Measurements from ENCODE around the gene STRAP.

STRAP gene

DNA sequence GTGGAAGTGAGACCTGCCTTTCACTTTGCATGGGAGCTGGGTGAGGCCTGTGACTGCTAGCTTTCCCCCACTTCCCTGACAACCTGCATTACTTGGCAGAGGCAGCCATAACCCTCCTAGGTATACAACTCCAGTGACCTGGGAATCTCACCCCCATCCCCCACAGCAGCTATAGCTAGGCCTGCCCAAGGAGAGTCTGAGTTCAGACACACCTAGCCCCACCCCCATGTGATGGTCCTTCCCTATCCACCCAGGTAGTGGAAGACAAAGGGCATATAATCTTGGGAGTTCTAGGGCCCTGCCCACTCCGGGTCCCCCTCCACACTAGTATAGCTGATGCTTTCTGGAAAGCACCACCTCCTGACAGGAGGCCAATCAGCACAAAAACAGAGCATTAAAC lies 6.3 kb upstream of the STRAP start:
- TF ChIP-seq, protein P1, sequence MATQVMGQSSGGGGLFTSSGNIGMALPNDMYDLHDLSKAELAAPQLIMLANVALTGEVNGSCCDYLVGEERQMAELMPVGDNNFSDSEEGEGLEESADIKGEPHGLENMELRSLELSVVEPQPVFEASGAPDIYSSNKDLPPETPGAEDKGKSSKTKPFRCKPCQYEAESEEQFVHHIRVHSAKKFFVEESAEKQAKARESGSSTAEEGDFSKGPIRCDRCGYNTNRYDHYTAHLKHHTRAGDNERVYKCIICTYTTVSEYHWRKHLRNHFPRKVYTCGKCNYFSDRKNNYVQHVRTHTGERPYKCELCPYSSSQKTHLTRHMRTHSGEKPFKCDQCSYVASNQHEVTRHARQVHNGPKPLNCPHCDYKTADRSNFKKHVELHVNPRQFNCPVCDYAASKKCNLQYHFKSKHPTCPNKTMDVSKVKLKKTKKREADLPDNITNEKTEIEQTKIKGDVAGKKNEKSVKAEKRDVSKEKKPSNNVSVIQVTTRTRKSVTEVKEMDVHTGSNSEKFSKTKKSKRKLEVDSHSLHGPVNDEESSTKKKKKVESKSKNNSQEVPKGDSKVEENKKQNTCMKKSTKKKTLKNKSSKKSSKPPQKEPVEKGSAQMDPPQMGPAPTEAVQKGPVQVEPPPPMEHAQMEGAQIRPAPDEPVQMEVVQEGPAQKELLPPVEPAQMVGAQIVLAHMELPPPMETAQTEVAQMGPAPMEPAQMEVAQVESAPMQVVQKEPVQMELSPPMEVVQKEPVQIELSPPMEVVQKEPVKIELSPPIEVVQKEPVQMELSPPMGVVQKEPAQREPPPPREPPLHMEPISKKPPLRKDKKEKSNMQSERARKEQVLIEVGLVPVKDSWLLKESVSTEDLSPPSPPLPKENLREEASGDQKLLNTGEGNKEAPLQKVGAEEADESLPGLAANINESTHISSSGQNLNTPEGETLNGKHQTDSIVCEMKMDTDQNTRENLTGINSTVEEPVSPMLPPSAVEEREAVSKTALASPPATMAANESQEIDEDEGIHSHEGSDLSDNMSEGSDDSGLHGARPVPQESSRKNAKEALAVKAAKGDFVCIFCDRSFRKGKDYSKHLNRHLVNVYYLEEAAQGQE (IDR thresholded peaks at IDR 0.05; ENCODE audit: insufficient read depth in 1 of 2, low read depth in 2 of 2, low read length in 2 of 2), result no peak
- no peak for TF ChIP-seq POLR2AphosphoS5 (IDR thresholded peaks at IDR 0.05; ENCODE audit: low read depth, low read length)
- no peak for TF ChIP-seq SIN3A (IDR thresholded peaks at IDR 0.05; ENCODE audit: borderline replicate concordance, insufficient read depth, low read length)
- no peak for TF ChIP-seq TAF1 (IDR thresholded peaks at IDR 0.05; ENCODE audit: borderline replicate concordance, insufficient read depth, low read length)
- no peak for TF ChIP-seq FOXP2 (optimal IDR thresholded peaks at IDR 0.05; ENCODE audit: borderline replicate concordance, extremely low read depth, extremely low read length, insufficient read depth)

DNA sequence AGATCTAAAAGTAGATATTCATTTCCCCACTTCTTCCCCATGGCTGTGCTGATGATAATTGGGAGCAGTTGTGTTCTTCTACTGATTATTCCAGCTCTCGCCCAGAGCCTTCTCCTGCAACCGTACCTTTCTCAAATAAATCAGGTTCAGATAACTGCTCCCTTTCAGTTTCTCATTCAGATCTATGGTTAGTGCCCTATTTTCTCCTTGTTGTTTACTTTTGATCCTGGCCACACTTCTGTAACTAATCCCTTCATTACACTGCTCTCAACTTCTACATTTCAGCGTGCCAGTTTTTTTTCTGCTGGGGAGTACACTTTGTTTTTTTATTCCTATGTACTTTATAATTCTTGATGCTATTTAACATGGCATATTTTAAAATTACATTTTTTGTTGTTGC lies 2.8 kb upstream of the STRAP start:
- no peak for TF ChIP-seq SIN3A (IDR thresholded peaks at IDR 0.05; ENCODE audit: borderline replicate concordance, insufficient read depth, low read length)
- TF ChIP-seq, protein P1 (IDR thresholded peaks at IDR 0.05; ENCODE audit: insufficient read depth in 1 of 2, low read depth in 2 of 2, low read length in 2 of 2), result no peak
- no peak for TF ChIP-seq POLR2AphosphoS5 (IDR thresholded peaks at IDR 0.05; ENCODE audit: low read depth, low read length)
- TF ChIP-seq FOXP2 (optimal IDR thresholded peaks at IDR 0.05; ENCODE audit: borderline replicate concordance, extremely low read depth, extremely low read length, insufficient read depth), result no peak
- no peak for TF ChIP-seq TAF1 (IDR thresholded peaks at IDR 0.05; ENCODE audit: borderline replicate concordance, insufficient read depth, low read length)

DNA sequence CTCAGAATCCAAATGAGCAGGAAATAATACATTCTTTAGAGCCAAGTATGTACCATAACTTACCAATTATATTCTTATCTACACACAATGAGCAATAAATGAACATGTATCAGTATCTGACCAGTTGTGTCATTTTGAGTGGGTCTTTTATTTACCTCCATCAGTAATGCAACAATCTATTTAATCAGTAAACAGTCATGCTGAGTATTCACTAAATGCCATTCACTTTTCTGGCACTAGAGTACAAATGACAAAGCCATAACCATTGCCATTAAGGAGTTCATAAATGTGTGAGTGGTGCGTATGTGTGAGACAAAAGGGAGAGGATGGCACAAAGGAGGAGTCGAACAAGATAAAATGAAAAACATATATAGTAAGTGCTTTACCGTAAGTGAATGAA lies 1.5 kb upstream of the STRAP start:
- TF ChIP-seq FOXP2 (optimal IDR thresholded peaks at IDR 0.05; ENCODE audit: borderline replicate concordance, extremely low read depth, extremely low read length, insufficient read depth), result no peak
- TF ChIP-seq SIN3A (IDR thresholded peaks at IDR 0.05; ENCODE audit: borderline replicate concordance, insufficient read depth, low read length), result no peak
- TF ChIP-seq POLR2AphosphoS5 (IDR thresholded peaks at IDR 0.05; ENCODE audit: low read depth, low read length), result no peak
- TF ChIP-seq, protein P1 (IDR thresholded peaks at IDR 0.05; ENCODE audit: insufficient read depth in 1 of 2, low read depth in 2 of 2, low read length in 2 of 2), result no peak
- no peak for TF ChIP-seq TAF1 (IDR thresholded peaks at IDR 0.05; ENCODE audit: borderline replicate concordance, insufficient read depth, low read length)

DNA sequence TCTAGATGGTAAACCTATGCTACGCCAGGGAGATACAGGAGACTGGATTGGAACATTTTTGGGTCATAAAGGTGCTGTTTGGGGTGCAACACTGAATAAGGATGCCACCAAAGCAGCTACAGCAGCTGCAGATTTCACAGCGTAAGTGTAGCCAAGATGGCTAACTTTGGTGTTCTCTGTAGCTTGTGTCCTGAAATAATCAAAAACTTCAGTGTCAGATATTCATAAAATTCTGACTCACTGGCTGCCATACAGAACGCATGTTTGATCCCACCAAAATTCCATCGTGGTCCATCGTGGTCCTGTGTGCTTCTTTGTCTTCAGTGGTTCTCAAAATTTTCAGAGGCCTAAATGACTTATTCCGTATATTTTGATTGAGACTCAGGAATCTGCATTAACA lies 1.3 kb downstream of the STRAP start:
- TF ChIP-seq, protein P1 (IDR thresholded peaks at IDR 0.05; ENCODE audit: insufficient read depth in 1 of 2, low read depth in 2 of 2, low read length in 2 of 2), result no peak
- no peak for TF ChIP-seq TAF1 (IDR thresholded peaks at IDR 0.05; ENCODE audit: borderline replicate concordance, insufficient read depth, low read length)
- no peak for TF ChIP-seq FOXP2 (optimal IDR thresholded peaks at IDR 0.05; ENCODE audit: borderline replicate concordance, extremely low read depth, extremely low read length, insufficient read depth)

DNA sequence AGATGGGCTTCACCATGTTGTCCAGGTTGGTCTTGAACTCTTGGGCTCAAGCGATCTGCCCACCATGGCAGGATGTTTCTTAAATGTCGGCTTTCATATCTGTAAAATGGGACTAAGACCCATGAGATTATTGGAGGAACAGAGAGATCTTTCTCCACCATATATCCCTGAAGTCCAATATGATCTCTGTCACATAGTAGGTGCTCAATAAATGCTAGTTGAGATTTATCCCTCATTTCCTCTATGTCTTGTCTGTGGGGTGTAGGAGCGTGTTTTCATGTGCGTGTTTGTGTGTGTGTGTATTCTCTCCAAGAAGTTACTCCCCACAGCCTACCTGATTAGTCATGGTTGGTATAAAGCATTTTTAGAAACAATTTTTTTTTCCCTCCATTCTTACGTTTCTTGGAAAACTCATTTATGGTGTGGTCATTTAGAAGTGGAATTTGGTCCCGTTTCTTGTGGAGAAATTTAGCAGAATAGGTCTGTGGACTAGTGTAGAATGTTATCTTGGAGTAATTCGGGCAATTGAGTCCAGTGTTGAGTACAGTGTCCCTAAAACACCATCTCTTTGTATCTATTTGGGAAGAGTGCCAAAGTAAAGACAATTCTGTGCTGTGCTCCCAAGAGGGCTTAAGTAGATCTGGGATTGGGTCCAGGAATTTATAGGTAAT lies 4.3 kb downstream of the STRAP start:
- TF ChIP-seq TAF1 (IDR thresholded peaks at IDR 0.05; ENCODE audit: borderline replicate concordance, insufficient read depth, low read length), result no peak
- TF ChIP-seq SIN3A (IDR thresholded peaks at IDR 0.05; ENCODE audit: borderline replicate concordance, insufficient read depth, low read length), result no peak
- no peak for TF ChIP-seq FOXP2 (optimal IDR thresholded peaks at IDR 0.05; ENCODE audit: borderline replicate concordance, extremely low read depth, extremely low read length, insufficient read depth)
- no peak for TF ChIP-seq POLR2AphosphoS5 (IDR thresholded peaks at IDR 0.05; ENCODE audit: low read depth, low read length)
- TF ChIP-seq, protein P1 (IDR thresholded peaks at IDR 0.05; ENCODE audit: insufficient read depth in 1 of 2, low read depth in 2 of 2, low read length in 2 of 2), result no peak
